HepG2 (cell line): ENCODE measurements around the gene ATP11A. TPM values are rescaled to one million over a fixed set of nuclear protein-coding genes. Genes with fewer than 3 reads are reported as not detected.

Source experiments
- BRF2 ChIP-seq: sonication (generic); formaldehyde crosslinking; IDR thresholded peaks from 2 replicates; pipeline ENCODE4 v1.8.1; 2022; ENCODE audit warnings: mild to moderate bottlenecking, missing genetic modification reagents
- HMGXB4 ChIP-seq, 2 experiments: sonication (generic) in 1 of 2; formaldehyde crosslinking in 1 of 2; IDR thresholded peaks; 2 replicates each; pipeline versions ENCODE4 v1.4.0 to v1.6.1; 2018 to 2020; ENCODE audit warnings: missing genetic modification reagents in 2 of 2, borderline replicate concordance in 1 of 2, low read depth in 1 of 2, mild to moderate bottlenecking in 1 of 2, missing biosample characterization in 1 of 2
- IKZF1 ChIP-seq: fragments of 450-650 bp; IDR thresholded peaks from 2 replicates; pipeline ENCODE4 v1.7.1; 2016
- IRF2 ChIP-seq: IDR thresholded peaks from 2 replicates; pipeline ENCODE4 v1.6.1; 2018; ENCODE audit warnings: missing genetic modification reagents, missing compliant biosample characterization
- KAT8 ChIP-seq: IDR thresholded peaks from 2 replicates; pipeline ENCODE4 v1.6.1; 2016; ENCODE audit warnings: missing genetic modification reagents, missing compliant biosample characterization
- POGK ChIP-seq: sonication (generic); formaldehyde crosslinking; conservative IDR thresholded peaks from 2 replicates; pipeline ENCODE4 v1.8.0; 2022; ENCODE audit warnings: mild to moderate bottlenecking, moderate library complexity, missing genetic modification reagents
- ZBTB40 ChIP-seq, 2 experiments: fragments of 450-650 bp in 1 of 2; sonication (generic) in 1 of 2; formaldehyde crosslinking in 1 of 2; IDR thresholded peaks; 2 replicates each; pipeline versions ENCODE4 v1.6.1 to v1.8.0; 2016 to 2022; ENCODE audit warnings: antibody characterized with exemption in 1 of 2, mild to moderate bottlenecking in 1 of 2, missing genetic modification reagents in 1 of 2
- ZNF230 ChIP-seq: sonication (generic); formaldehyde crosslinking; IDR thresholded peaks from 2 replicates; pipeline ENCODE4 v1.4.0; 2020; ENCODE audit warnings: mild to moderate bottlenecking, missing genetic modification reagents
- ZNF446 ChIP-seq: sonication (generic); formaldehyde crosslinking; IDR thresholded peaks from 2 replicates; pipeline ENCODE4 v1.5.0; 2020; ENCODE audit warnings: mild to moderate bottlenecking, missing genetic modification reagents
- ZNF558 ChIP-seq: sonication (generic); formaldehyde crosslinking; IDR thresholded peaks from 2 replicates; pipeline ENCODE4 v1.9.0; 2022; ENCODE audit warnings: mild to moderate bottlenecking, missing genetic modification reagents, borderline replicate concordance
- ZNF563 ChIP-seq: sonication (generic); formaldehyde crosslinking; IDR thresholded peaks from 2 replicates; pipeline ENCODE4 v1.8.0; 2022; ENCODE audit warnings: mild to moderate bottlenecking, moderate library complexity, missing genetic modification reagents
- ZNF841 ChIP-seq: sonication (generic); formaldehyde crosslinking; IDR thresholded peaks from 2 replicates; pipeline ENCODE4 v1.8.1; 2023; ENCODE audit warnings: missing genetic modification reagents, borderline replicate concordance
- polyA plus RNA-seq, 8 experiments: library from polyadenylated mRNA; depleted of rRNA in 3 of 8; stranded (reverse) in 7 of 8; unstranded in 1 of 8; fragments of >200 nt; fragmentation: Illumina TruSeq in 4 of 8; extraction: Trizol in 4 of 8; gene quantifications; 2 replicates each; pipeline versions ENCODE4 v1.2.1 to v1.2.3, GENCODE V29; 2011 to 2016; ENCODE audit warnings: low read depth in 4 of 8, missing spikeins in 1 of 8, mixed read lengths in 1 of 8; ENCODE audit not compliant: insufficient read depth in 1 of 8
- total RNA-seq, 5 experiments: library from RNA; depleted of rRNA; stranded (reverse); fragments of >200 nt; fragmentation: Illumina TruSeq; extraction: Trizol; gene quantifications; 2 replicates each; pipeline ENCODE4 v1.2.3, GENCODE V29; 2016; ENCODE audit warnings: low read depth in 1 of 5

Gene ATP11A
- total and polyA plus RNA-seq, 2 of the 13 experiments (the other 11 are each of a cell fraction or from before 2014, with no cell fraction given) = 18.4 to 20.1 TPM

GRCh38 chr13:112689303-112690245 is at the start of gene ATP11A (continued):
- no peak for TF ChIP-seq ZNF446 (CRISPR knock-in tag)
- TF ChIP-seq ZNF230 = 0 out of 2 replicates have a peak, but pooled peaks have one; percentile 29
- TF ChIP-seq BRF2 (CRISPR knock-in tag) = peak; percentile 80; the same call in 1 of the 2 replicates
- TF ChIP-seq ZNF841 = 0 out of 2 replicates have a peak, but pooled peaks have one; percentile 37
- TF ChIP-seq ZNF558 (CRISPR knock-in tag) = no peak
- TF ChIP-seq POGK (CRISPR knock-in tag) = 0 out of 2 replicates have a peak, but pooled peaks have one; percentile 30
- TF ChIP-seq ZBTB40 (IDR thresholded peaks at IDR 0.05) = no peak
- no peak for TF ChIP-seq ZBTB40 (CRISPR knock-in tag; IDR thresholded peaks at IDR 0.05)
- peak; percentile 31 for TF ChIP-seq ZNF563 (CRISPR knock-in tag)
- peak in 1 of 2 experiments; percentile 51; a peak in 2 of 4 replicates for TF ChIP-seq HMGXB4 (CRISPR knock-in tag; IDR thresholded peaks at IDR 0.05; ENCODE audit: borderline replicate concordance in 1 of 2, low read depth in 1 of 2)
- no peak for TF ChIP-seq IKZF1
- TF ChIP-seq KAT8 = peak; percentile 85
- peak; percentile 45 for TF ChIP-seq IRF2 (CRISPR knock-in tag)
